Measurements from ENCODE around the gene FAF1.
A peak's percentile ranks its signal among the peaks of the same experiment; 100 is the strongest.
"Not testable (repeated sequence)": the region's sequence is repeated elsewhere in the genome, so short reads cannot be mapped to it uniquely, and the experiment has no call there.

The FAF1 gene

DNA sequence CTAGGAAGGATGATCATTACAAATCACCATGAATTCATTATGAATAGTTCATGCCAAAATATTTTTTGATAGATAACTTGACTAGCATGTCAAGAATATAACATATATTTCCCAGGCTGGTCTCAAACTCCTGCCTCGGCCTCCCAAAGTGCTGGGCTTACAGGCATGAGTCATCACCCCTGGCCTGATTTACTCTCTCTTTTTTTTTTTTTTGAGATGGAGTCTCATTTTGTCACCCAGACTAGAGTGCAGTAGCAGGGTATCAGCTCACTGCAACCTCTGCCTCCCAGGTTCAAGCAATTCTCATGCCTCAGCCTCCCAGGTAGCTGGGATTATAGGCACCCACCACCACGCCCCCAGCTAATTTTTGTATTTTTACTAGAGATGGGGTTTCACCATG is 24.8 kb downstream of the FAF1 start:
- not testable (repeated sequence) for H3K27ac Mint-ChIP-seq (ENCODE audit: low read depth); DNase-seq (ENCODE audit: low spot score in 2 of 2); H3K27me3 Mint-ChIP-seq; ATAC-seq (replicated peaks; ENCODE audit: extremely low read depth, poor library complexity, severe bottlenecking); H3K4me3 Mint-ChIP-seq; H3K9me3 Mint-ChIP-seq; H3K36me3 Mint-ChIP-seq (ENCODE audit: insufficient read depth)
- H3K4me1 Mint-ChIP-seq: peaks cover 28% of the 10 kb centered on the region

DNA sequence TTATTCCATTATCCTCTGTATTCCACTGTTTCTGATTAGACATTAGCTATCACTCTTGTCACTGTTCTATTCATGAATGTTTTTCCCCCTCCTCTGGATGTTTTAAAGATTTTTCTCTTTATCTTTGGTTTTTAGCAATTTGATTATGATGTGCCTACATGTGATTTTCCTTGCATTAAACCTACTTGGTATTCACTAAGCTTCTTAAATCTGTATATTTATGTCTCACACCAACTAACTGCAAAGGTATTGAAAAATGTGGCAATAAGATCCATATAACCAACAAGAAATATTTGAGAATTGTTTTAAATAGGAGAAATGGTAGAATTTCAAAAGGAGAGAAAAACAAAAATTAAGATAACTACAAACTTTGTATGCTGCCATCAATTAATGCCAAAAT is 25.2 kb downstream of the FAF1 start:
- Mint-ChIP-seq H3K4me3 (no peak overlapping the region), H3K27me3 (no peaks in the 10 kb centered on the region), H3K36me3 (ENCODE audit: insufficient read depth) (no peaks in the 10 kb centered on the region), H3K9me3 (no peaks in the 10 kb centered on the region), H3K27ac (ENCODE audit: low read depth) (no peak overlapping the region), H3K4me1 (peaks cover 32% of the 10 kb centered on the region)
- DNase-seq (ENCODE audit: low spot score in 2 of 2) (no peak), ATAC-seq (replicated peaks; ENCODE audit: extremely low read depth, poor library complexity, severe bottlenecking) (no peak)

DNA sequence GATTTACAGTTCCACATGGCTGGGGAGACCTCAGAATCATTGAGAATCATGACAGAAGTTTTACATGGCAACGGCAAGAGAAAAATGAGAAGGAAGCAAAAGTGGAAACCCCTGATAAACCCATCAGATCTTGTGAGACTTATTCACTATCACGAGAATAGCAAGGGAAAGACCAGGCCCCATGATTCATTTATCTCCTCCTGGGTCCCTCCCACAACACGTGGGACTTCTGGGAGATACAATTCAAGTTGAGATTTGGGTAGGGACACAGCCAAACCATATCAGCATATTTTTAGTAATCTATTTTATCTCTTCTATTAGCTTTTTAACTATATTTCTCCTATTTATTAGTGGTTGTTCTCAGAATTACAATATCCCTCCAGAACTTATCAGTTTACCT is 26.3 kb downstream of the FAF1 start:
- H3K36me3 Mint-ChIP-seq (ENCODE audit: insufficient read depth); H3K4me3 Mint-ChIP-seq; H3K27me3 Mint-ChIP-seq; H3K9me3 Mint-ChIP-seq; ATAC-seq (replicated peaks; ENCODE audit: extremely low read depth, poor library complexity, severe bottlenecking); DNase-seq (ENCODE audit: low spot score in 2 of 2): not testable (repeated sequence)
- H3K4me1 Mint-ChIP-seq: peaks cover 32% of the 10 kb centered on the region
- peak overlapping the region; percentile 66 for H3K27ac Mint-ChIP-seq (ENCODE audit: low read depth)

- not testable (repeated sequence) for H3K36me3 Mint-ChIP-seq (ENCODE audit: insufficient read depth); ATAC-seq (replicated peaks; ENCODE audit: extremely low read depth, poor library complexity, severe bottlenecking); H3K4me3 Mint-ChIP-seq; DNase-seq (ENCODE audit: low spot score in 2 of 2); H3K9me3 Mint-ChIP-seq; H3K27ac Mint-ChIP-seq (ENCODE audit: low read depth); H3K27me3 Mint-ChIP-seq
- H3K4me1 Mint-ChIP-seq: peaks cover 29% of the 10 kb centered on the region
These were observed 28.0 kb downstream of the FAF1 start for GRCh38 chr1:50932043-50932442.

- Mint-ChIP-seq H3K27ac (ENCODE audit: low read depth) (no peak overlapping the region), H3K4me3 (no peak overlapping the region)
These were observed 28.9 kb downstream of the FAF1 start for GRCh38 chr1:50930965-50931737.

DNA sequence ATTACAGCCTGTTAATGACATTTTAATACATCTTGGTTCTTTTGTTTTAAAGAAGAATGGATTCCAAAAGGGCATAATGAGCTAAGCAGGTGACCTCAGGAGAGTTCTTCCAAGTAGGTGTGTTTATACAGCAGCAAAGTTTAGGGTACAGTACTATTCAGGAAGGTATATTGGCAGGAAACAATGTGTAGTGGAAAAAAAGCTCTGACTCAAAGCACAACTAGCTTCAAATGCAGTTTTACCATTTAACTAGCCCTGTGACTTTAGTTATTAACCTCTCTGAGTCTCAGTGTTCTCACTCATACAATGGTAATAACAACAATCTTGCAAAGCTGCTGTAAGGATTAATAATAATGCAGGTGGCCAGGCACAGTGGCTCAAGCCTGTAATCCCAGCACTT is 29.9 kb downstream of the FAF1 start:
- no peak for ATAC-seq (replicated peaks; ENCODE audit: extremely low read depth, poor library complexity, severe bottlenecking)

More at GRCh38 chr1:50930965-50931737, 28.9 kb downstream of the FAF1 start:
- no peaks in the 10 kb centered on the region for H3K9me3 Mint-ChIP-seq
- DNase-seq (ENCODE audit: low spot score in 2 of 2) (no peak), ATAC-seq (replicated peaks; ENCODE audit: extremely low read depth, poor library complexity, severe bottlenecking) (no peak)
- H3K4me1 Mint-ChIP-seq: peaks cover 27% of the 10 kb centered on the region
- H3K27me3 Mint-ChIP-seq: no peaks in the 10 kb centered on the region
- H3K36me3 Mint-ChIP-seq (ENCODE audit: insufficient read depth): peaks cover 2% of the 10 kb centered on the region

DNA sequence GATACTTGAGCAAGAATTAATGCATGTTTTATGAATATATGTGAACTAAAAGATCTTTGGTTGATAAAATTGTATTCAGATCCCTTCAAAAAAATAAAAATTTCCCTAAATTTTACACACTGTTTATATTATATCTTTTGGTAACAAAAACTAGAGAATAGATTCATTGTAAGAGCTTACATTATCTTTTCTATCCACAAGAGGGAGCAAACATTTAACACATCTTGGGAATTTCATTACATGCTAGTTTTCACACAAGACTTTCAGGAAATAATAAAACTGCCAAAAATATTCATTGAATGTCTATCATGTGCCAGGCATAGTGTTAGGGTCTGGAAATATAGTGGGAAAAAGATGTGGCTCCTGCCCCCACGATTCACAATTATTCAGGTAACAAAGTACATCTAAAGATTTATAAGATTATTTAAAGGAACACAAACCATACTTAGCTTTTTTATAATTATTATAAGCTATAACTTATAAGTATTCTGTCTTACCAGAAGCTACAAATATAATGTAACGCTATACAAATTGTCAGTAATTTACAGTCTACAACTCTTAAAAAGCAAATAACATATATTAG is 30.6 kb downstream of the FAF1 start:
- DNase-seq (ENCODE audit: low spot score in 2 of 2) (no peak), ATAC-seq (replicated peaks; ENCODE audit: extremely low read depth, poor library complexity, severe bottlenecking) (no peak)
- Mint-ChIP-seq H3K27ac (ENCODE audit: low read depth) (no peak overlapping the region), H3K27me3 (no peaks in the 10 kb centered on the region), H3K4me1 (peaks cover 39% of the 10 kb centered on the region), H3K36me3 (ENCODE audit: insufficient read depth) (peaks cover 2% of the 10 kb centered on the region), H3K9me3 (no peaks in the 10 kb centered on the region), H3K4me3 (no peak overlapping the region)

More for the DNA sequence above, 29.9 kb downstream of the FAF1 start:
- Mint-ChIP-seq H3K27me3 (no peaks in the 10 kb centered on the region), H3K4me3 (no peak overlapping the region), H3K4me1 (peaks cover 32% of the 10 kb centered on the region), H3K27ac (ENCODE audit: low read depth) (no peak overlapping the region), H3K36me3 (ENCODE audit: insufficient read depth) (peaks cover 2% of the 10 kb centered on the region), H3K9me3 (no peaks in the 10 kb centered on the region)
- DNase-seq (ENCODE audit: low spot score in 2 of 2): no peak

DNA sequence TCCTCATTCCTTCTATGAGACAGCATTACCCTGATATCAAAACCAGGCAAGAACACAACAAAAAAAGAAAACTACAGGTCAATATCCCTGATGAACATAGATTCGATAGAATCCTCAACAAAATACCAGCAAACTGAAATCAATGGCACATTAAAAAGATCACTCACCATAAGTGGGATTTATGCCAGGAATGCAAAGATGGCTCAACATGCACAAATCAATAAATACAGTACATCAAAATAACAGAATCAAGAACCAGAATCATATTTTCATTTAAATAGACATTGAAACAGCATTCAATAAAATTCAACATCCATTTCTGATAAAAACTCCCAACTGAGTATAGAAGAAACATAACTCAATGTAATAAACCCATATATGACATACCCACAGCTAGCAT is 36.5 kb downstream of the FAF1 start:
- H3K4me3 Mint-ChIP-seq: no peak overlapping the region
- DNase-seq (ENCODE audit: low spot score in 2 of 2) (no peak), ATAC-seq (replicated peaks; ENCODE audit: extremely low read depth, poor library complexity, severe bottlenecking) (no peak)
- peaks cover 7% of the 10 kb centered on the region for H3K9me3 Mint-ChIP-seq
- peaks cover 7% of the 10 kb centered on the region for H3K36me3 Mint-ChIP-seq (ENCODE audit: insufficient read depth)
- no peak overlapping the region for H3K27ac Mint-ChIP-seq (ENCODE audit: low read depth)
- H3K27me3 Mint-ChIP-seq: no peaks in the 10 kb centered on the region
- peaks cover 40% of the 10 kb centered on the region for H3K4me1 Mint-ChIP-seq

DNA sequence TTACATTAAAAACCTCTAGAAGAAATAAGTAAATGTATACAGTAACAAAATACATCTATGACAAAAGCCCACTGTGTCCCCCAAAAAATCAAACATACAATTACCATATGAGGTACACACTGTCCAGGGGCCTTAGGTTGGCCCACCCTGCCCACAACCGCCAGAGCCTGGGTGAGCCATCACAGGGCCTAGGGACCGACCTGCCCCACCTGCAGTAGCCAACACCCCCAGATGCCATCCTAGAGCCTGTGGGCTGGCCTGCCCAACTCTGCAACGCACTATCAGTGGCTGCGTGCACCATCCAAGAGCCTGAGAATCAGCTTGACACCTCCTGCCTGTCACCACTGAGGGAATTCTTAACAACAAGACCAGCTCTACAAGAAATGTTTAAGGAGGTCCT is 39.0 kb downstream of the FAF1 start:
- no peak for DNase-seq (ENCODE audit: low spot score in 2 of 2)
- no peak overlapping the region for H3K27ac Mint-ChIP-seq (ENCODE audit: low read depth)
- H3K27me3 Mint-ChIP-seq: no peaks in the 10 kb centered on the region
- H3K4me1 Mint-ChIP-seq: peaks cover 48% of the 10 kb centered on the region
- peaks cover 7% of the 10 kb centered on the region for H3K9me3 Mint-ChIP-seq
- no peak overlapping the region for H3K4me3 Mint-ChIP-seq
- peaks cover 5% of the 10 kb centered on the region for H3K36me3 Mint-ChIP-seq (ENCODE audit: insufficient read depth)
- no peak for ATAC-seq (replicated peaks; ENCODE audit: extremely low read depth, poor library complexity, severe bottlenecking)

DNA sequence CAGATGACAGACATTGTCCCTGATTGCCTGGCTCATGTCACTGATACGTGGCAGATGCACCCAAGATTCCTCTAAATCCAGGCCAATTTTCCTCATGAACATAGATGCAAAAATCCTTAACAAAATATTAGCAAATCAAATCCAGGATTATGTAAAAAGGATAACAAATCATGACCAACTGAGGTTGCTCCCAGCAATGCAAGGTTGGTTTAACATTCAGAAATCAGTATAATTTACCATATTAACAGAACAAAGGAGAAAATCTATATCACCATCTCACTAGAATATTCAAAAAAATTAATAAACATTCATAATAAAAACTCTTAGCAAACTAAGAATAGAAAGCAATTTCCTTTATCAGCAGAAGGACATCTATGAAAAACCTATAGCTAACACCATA is 39.7 kb downstream of the FAF1 start:
- no peaks in the 10 kb centered on the region for H3K27me3 Mint-ChIP-seq
- H3K36me3 Mint-ChIP-seq (ENCODE audit: insufficient read depth): peaks cover 5% of the 10 kb centered on the region
- DNase-seq (ENCODE audit: low spot score in 2 of 2) (no peak), ATAC-seq (replicated peaks; ENCODE audit: extremely low read depth, poor library complexity, severe bottlenecking) (no peak)
- H3K9me3 Mint-ChIP-seq: peaks cover 7% of the 10 kb centered on the region
- H3K27ac Mint-ChIP-seq (ENCODE audit: low read depth): no peak overlapping the region
- H3K4me1 Mint-ChIP-seq: peaks cover 42% of the 10 kb centered on the region
- no peak overlapping the region for H3K4me3 Mint-ChIP-seq

GRCh38 chr1:50917138-50918137 is 42.6 kb downstream of the FAF1 start:
- peaks cover 27% of the 10 kb centered on the region for H3K4me1 Mint-ChIP-seq
- H3K27ac Mint-ChIP-seq (ENCODE audit: low read depth): no peak overlapping the region
- H3K9me3 Mint-ChIP-seq: no peaks in the 10 kb centered on the region
- H3K36me3 Mint-ChIP-seq (ENCODE audit: insufficient read depth): peaks cover 1% of the 10 kb centered on the region
- ATAC-seq (replicated peaks; ENCODE audit: extremely low read depth, poor library complexity, severe bottlenecking): no peak
- H3K4me3 Mint-ChIP-seq: peak overlapping the region; percentile 19
- DNase-seq (ENCODE audit: low spot score in 2 of 2): no peak
- no peaks in the 10 kb centered on the region for H3K27me3 Mint-ChIP-seq

GRCh38 chr1:50915621-50916020 is 44.4 kb downstream of the FAF1 start:
- DNase-seq (ENCODE audit: low spot score in 2 of 2): no peak
- Mint-ChIP-seq H3K4me3 (no peak overlapping the region), H3K9me3 (no peaks in the 10 kb centered on the region), H3K27me3 (no peaks in the 10 kb centered on the region), H3K27ac (ENCODE audit: low read depth) (no peak overlapping the region), H3K4me1 (peaks cover 27% of the 10 kb centered on the region), H3K36me3 (ENCODE audit: insufficient read depth) (no peaks in the 10 kb centered on the region)
- ATAC-seq (replicated peaks; ENCODE audit: extremely low read depth, poor library complexity, severe bottlenecking): no peak
